ENCODE data around the gene TMEM181.
"Not testable (repeated sequence)": the region's sequence is repeated elsewhere in the genome, so short reads cannot be mapped to it uniquely, and the experiment has no call there.

The TMEM181 gene

GRCh38 chr6:158589366-158589765, 29.5 kb downstream of the TMEM181 start:
- FAIRE-seq, result no peak
- no peak for DNase-seq (ENCODE audit: extremely low spot score, insufficient read length, low read depth)

- DNase-seq (ENCODE audit: extremely low spot score, insufficient read length, low read depth), result no peak
- FAIRE-seq, result no peak
These were observed 31.4 kb downstream of the TMEM181 start for GRCh38 chr6:158591134-158591809.

GRCh38 chr6:158591810-158592209, 31.9 kb downstream of the TMEM181 start:
- DNase-seq (ENCODE audit: extremely low spot score, insufficient read length, low read depth) (no peak), FAIRE-seq (no peak)

GRCh38 chr6:158593670-158594069, 33.8 kb downstream of the TMEM181 start:
- no peak for DNase-seq (ENCODE audit: extremely low spot score, insufficient read length, low read depth)
- no peak for FAIRE-seq

- no peak for FAIRE-seq
- DNase-seq (ENCODE audit: extremely low spot score, insufficient read length, low read depth), result no peak
These were observed 35.3 kb downstream of the TMEM181 start for GRCh38 chr6:158595223-158595622.

- FAIRE-seq, result peak; percentile 5
- DNase-seq (ENCODE audit: extremely low spot score, insufficient read length, low read depth), result no peak
These were observed 37.0 kb downstream of the TMEM181 start for GRCh38 chr6:158596861-158597260.

GRCh38 chr6:158597565-158597964, 37.7 kb downstream of the TMEM181 start:
- DNase-seq (ENCODE audit: extremely low spot score, insufficient read length, low read depth) (no peak), FAIRE-seq (no peak)

GRCh38 chr6:158599635-158600034, 39.7 kb downstream of the TMEM181 start:
- FAIRE-seq (no peak), DNase-seq (ENCODE audit: extremely low spot score, insufficient read length, low read depth) (no peak)

- FAIRE-seq, result no peak
- DNase-seq (ENCODE audit: extremely low spot score, insufficient read length, low read depth), result no peak
These were observed 43.6 kb downstream of the TMEM181 start for GRCh38 chr6:158603261-158604047.

GRCh38 chr6:158604048-158604406, 44.1 kb downstream of the TMEM181 start:
- DNase-seq (ENCODE audit: extremely low spot score, insufficient read length, low read depth) (no peak), FAIRE-seq (no peak)

GRCh38 chr6:158605266-158605878, 45.5 kb downstream of the TMEM181 start:
- peak; percentile 26 for DNase-seq (ENCODE audit: extremely low spot score, insufficient read length, low read depth)

GRCh38 chr6:158606011-158606410, 46.1 kb downstream of the TMEM181 start:
- FAIRE-seq; DNase-seq (ENCODE audit: extremely low spot score, insufficient read length, low read depth): not testable (repeated sequence)

More at GRCh38 chr6:158605266-158605878, 45.5 kb downstream of the TMEM181 start:
- FAIRE-seq, result peak; percentile 84

- FAIRE-seq, result no peak
- no peak for DNase-seq (ENCODE audit: extremely low spot score, insufficient read length, low read depth)
These were observed 47.0 kb downstream of the TMEM181 start for GRCh38 chr6:158606935-158607334.

- FAIRE-seq (no peak), DNase-seq (ENCODE audit: extremely low spot score, insufficient read length, low read depth) (no peak)
These were observed 47.7 kb downstream of the TMEM181 start for GRCh38 chr6:158607411-158608170.

GRCh38 chr6:158608221-158608620, 48.3 kb downstream of the TMEM181 start:
- FAIRE-seq (no peak), DNase-seq (ENCODE audit: extremely low spot score, insufficient read length, low read depth) (no peak)

- FAIRE-seq (no peak), DNase-seq (ENCODE audit: extremely low spot score, insufficient read length, low read depth) (no peak)
These were observed 49.7 kb downstream of the TMEM181 start for GRCh38 chr6:158609455-158610155.

GRCh38 chr6:158610319-158610968, 50.6 kb downstream of the TMEM181 start:
- DNase-seq (ENCODE audit: extremely low spot score, insufficient read length, low read depth), result no peak
- no peak for FAIRE-seq

GRCh38 chr6:158611039-158611438, 51.1 kb downstream of the TMEM181 start:
- DNase-seq (ENCODE audit: extremely low spot score, insufficient read length, low read depth), result no peak
- FAIRE-seq, result no peak

Data from GM18507 (cell line).